ENCODE measurements around the gene LRRC8D.

DNA sequence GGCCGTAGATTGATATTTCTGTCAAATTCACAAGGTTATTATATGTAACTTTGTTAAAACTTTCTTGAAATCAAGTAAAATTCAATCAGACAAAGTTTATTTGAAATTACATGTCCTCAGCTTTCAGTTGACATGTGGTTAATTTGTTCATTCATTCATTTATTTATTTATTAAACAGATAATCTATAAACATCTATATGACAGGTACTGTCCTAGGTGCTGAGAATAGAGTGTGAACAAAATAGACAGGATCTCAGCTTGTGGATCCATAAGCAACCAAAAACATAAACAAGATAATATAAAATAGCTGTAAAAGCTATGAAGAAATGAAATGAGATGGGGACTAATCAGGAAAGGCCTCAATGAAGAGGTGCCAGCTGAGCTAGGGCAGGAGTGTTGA lies 72.0 kb downstream of the LRRC8D start:
- TF ChIP-seq, protein P1, sequence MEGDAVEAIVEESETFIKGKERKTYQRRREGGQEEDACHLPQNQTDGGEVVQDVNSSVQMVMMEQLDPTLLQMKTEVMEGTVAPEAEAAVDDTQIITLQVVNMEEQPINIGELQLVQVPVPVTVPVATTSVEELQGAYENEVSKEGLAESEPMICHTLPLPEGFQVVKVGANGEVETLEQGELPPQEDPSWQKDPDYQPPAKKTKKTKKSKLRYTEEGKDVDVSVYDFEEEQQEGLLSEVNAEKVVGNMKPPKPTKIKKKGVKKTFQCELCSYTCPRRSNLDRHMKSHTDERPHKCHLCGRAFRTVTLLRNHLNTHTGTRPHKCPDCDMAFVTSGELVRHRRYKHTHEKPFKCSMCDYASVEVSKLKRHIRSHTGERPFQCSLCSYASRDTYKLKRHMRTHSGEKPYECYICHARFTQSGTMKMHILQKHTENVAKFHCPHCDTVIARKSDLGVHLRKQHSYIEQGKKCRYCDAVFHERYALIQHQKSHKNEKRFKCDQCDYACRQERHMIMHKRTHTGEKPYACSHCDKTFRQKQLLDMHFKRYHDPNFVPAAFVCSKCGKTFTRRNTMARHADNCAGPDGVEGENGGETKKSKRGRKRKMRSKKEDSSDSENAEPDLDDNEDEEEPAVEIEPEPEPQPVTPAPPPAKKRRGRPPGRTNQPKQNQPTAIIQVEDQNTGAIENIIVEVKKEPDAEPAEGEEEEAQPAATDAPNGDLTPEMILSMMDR (IDR thresholded peaks at IDR 0.05 in 2 of 3, conservative IDR thresholded peaks at IDR 0.05 in 1 of 3; ENCODE audit: borderline replicate concordance in 1 of 3, insufficient read depth in 1 of 3, low read depth in 2 of 3, low read length in 2 of 3): no peak
- no peak for TF ChIP-seq POLR2AphosphoS5 (IDR thresholded peaks at IDR 0.05; ENCODE audit: low read depth, low read length)
- no peak for TF ChIP-seq POLR2A (IDR thresholded peaks at IDR 0.05; ENCODE audit: borderline replicate concordance, extremely low read depth, insufficient read depth, insufficient read length)
- TF ChIP-seq CEBPB (IDR thresholded peaks at IDR 0.05; ENCODE audit: low read depth): no peak
- TF ChIP-seq, protein P2, sequence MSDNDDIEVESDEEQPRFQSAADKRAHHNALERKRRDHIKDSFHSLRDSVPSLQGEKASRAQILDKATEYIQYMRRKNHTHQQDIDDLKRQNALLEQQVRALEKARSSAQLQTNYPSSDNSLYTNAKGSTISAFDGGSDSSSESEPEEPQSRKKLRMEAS (IDR thresholded peaks at IDR 0.05): no peak
- no peak for TF ChIP-seq EGR1 (IDR thresholded peaks at IDR 0.05; ENCODE audit: low read depth)
- TF ChIP-seq, protein P3, sequence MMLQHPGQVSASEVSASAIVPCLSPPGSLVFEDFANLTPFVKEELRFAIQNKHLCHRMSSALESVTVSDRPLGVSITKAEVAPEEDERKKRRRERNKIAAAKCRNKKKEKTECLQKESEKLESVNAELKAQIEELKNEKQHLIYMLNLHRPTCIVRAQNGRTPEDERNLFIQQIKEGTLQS (IDR thresholded peaks at IDR 0.05): no peak

Data from HCT116 (cell line).